Peyer's patch (tissue), 4 donors: ENCODE measurements around the gene SLC7A4.

ENCODE experiments used
- CTCF ChIP-seq, 6 experiments: fragments of 450-650 bp in 4 of 6; fragments of 200-600 bp in 2 of 6; sonication (generic) in 1 of 6; IDR thresholded peaks; one replicate each; pipeline ENCODE4 v1.5.1; 2017 to 2019; ENCODE audit warnings: antibody characterized with exemption in 6 of 6, mild to moderate bottlenecking in 3 of 6, moderate library complexity in 1 of 6
- POLR2A ChIP-seq, 2 donors: fragments of 450-650 bp; IDR thresholded peaks; one replicate each; pipeline ENCODE4 v1.5.1; 2017; ENCODE audit warnings: antibody characterized with exemption in 2 of 2, mild to moderate bottlenecking in 2 of 2, moderate library complexity in 2 of 2

- no peak for TF ChIP-seq CTCF (IDR thresholded peaks at IDR 0.05)
- no peak for TF ChIP-seq POLR2A (IDR thresholded peaks at IDR 0.05)
Observed at GRCh38 chr22:21022507-21022906, 9.9 kb downstream of the SLC7A4 start.
